ENCODE data around the gene NCAN.

Gene NCAN

DNA sequence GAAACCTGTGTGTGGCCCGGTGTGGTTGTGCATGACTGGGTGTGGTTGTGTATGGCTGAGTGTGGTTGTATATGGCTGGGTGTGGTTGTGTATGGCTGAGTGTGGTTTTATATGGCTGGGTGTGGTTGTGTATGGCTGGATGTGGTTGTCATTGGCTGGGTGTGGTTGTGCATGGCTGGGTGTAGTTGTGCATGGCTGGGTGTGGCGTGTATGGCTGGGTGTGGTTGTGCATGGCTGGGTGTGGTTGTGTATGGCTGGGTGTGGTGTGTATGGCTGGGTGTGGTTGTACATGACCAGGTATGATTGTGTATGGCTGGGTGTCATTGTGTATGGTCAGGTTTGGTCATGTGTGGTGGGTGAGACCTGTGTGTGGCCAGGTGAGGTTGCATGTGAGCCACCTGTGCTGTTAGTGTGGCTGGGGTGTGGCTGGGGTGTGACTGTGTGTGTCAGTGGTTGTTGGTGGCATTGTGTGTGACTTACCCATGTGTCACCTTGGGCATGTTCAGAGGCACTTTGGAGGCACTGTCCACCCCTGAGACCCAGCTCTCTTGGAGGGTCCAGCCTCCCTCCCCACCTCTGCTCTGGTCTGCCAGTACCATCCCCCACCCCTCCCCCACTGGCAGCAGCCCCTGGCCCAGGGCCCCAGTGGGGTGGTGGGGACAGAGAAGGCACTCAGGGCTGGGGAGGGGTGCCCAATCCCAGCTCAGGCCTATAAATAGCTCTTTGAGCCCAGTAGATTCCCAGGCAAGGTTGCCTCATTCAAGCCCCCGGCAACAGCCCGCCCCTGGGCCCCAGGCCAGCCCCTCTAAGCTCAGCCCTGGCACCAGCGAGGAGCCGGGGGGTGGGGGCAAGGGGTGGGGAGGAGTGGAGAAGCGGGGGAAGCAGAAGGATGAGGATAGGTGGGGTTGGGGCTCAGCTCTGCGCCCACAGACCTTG is 3.9 kb upstream of the NCAN start:
- TF ChIP-seq, protein P1, sequence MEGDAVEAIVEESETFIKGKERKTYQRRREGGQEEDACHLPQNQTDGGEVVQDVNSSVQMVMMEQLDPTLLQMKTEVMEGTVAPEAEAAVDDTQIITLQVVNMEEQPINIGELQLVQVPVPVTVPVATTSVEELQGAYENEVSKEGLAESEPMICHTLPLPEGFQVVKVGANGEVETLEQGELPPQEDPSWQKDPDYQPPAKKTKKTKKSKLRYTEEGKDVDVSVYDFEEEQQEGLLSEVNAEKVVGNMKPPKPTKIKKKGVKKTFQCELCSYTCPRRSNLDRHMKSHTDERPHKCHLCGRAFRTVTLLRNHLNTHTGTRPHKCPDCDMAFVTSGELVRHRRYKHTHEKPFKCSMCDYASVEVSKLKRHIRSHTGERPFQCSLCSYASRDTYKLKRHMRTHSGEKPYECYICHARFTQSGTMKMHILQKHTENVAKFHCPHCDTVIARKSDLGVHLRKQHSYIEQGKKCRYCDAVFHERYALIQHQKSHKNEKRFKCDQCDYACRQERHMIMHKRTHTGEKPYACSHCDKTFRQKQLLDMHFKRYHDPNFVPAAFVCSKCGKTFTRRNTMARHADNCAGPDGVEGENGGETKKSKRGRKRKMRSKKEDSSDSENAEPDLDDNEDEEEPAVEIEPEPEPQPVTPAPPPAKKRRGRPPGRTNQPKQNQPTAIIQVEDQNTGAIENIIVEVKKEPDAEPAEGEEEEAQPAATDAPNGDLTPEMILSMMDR (IDR thresholded peaks at IDR 0.05; ENCODE audit: borderline replicate concordance, insufficient read depth, low read depth, low read length) = no peak
- H3K4me3 ChIP-seq (ENCODE audit: low read depth, low read length) = no peak overlapping the region

DNA sequence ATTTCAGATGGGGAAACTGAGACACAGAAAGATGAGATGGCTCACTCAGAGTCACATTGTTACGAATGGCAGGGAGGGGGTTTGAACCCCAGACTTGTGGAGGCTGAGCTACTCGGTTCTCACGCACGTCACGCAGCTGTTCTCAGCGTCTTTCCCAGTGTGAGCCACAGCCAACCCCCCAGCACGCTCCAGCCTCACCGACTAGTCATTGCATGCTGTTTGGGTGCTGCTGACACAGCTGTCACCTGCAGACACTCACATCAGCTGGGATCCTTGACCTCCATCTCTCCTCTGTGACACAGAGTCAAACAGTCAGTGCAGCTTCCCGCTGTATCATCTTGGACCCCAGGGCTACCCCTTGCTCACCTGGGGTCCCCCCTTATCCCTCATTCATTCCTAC is 2.4 kb upstream of the NCAN start:
- TF ChIP-seq, protein P1 (IDR thresholded peaks at IDR 0.05; ENCODE audit: borderline replicate concordance, insufficient read depth, low read depth, low read length) = no peak
- H3K4me3 ChIP-seq (ENCODE audit: low read depth, low read length) = no peak overlapping the region

DNA sequence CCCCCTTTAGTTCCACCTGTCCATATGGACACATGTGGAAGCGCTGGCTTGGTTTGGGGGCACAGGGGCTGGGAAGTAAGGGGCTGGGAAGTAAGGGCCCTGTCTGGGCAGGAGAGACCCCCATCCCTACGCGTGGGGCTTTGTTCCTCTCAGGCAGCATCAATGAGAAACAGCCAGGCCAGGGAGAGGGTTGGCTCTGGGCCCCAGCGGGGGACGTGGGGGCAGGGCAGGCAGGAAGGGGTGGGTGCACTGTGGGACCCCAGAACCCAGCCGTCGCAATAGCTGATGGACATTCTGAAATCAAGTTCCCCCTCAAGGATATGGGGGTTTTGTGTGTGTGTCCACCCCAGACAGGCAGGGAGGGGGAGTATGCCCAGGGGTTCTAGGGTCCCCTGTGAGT is 1.2 kb downstream of the NCAN start:
- H3K4me3 ChIP-seq (ENCODE audit: low read depth, low read length) = no peak overlapping the region
- TF ChIP-seq, protein P1 (IDR thresholded peaks at IDR 0.05; ENCODE audit: borderline replicate concordance, insufficient read depth, low read depth, low read length) = no peak

DNA sequence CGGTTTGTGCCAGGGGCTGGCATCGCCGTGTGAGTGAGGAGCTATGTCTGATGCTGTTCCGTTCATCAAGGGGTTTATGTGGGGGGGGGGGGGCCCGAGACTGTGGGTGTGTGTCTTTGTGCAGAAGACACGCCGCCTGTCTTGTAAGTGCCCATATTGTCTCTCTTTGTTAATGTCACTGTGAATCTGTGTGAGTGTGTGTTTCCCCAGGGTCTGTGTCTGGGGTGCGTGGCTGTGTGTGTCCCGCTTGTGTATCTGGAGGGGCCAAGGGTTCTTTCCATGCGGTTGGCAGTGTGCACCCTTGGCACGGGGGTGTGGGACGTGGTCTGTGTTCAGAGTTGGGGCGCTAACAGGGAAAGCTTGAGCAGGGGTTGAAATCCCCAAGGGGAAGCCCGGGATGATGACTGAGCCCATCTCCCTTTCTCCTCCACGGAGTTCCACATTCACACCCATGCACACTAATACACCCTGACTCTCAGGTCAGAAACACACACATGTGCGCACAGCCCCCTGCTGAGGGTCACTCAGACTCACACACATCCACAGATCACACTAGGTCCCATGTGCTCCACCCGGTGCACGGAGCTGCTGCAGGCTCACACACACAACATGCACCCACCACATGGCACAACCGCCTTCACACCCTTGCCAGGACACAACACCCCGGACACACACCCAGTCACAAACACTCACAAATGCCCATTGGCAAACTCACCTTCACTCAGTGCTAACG is 1.8 kb downstream of the NCAN start:
- H3K4me3 ChIP-seq (ENCODE audit: low read depth, low read length) = no peak overlapping the region
- TF ChIP-seq, protein P1 (IDR thresholded peaks at IDR 0.05; ENCODE audit: borderline replicate concordance, insufficient read depth, low read depth, low read length) = no peak

DNA sequence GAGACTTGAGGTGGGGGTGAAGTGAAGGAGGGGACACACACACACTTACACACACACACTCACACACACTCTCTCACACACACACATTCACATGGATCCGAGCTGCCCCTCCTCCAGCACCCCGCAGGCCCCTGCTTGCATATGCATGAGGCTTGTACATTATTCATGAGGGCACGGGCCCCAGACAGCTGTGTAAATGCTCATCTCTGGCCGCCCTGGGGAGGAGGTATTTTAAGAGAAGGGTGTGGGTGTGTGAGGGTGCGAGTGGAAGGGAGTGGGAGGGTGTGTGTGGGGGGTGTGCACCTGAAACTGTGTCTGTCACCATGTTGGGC is 2.4 kb downstream of the NCAN start:
- TF ChIP-seq, protein P1 (IDR thresholded peaks at IDR 0.05; ENCODE audit: borderline replicate concordance, insufficient read depth, low read depth, low read length) = no peak

DNA sequence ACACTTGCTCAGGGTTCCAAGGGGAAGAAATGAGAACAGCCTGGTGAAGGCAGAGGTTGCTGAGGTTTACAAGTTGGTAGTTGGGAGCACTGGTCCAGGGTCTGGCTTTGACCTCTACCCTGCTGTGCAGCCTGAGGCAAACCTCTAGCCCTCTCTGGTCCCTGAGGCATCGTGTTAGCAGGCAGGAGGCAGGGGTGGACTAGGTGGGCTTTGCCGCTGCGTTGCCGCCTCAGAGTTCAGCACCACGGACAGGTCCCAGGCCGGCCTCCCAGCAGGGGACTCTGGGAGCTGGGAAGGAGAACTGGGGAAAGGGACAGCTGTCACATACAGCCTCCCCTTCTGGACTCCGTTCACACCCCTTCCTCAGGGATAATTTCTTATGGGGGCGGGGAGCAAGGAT is 3.1 kb downstream of the NCAN start:
- H3K4me3 ChIP-seq (ENCODE audit: low read depth, low read length) = no peak overlapping the region
- TF ChIP-seq, protein P1 (IDR thresholded peaks at IDR 0.05; ENCODE audit: borderline replicate concordance, insufficient read depth, low read depth, low read length) = no peak

More for the DNA sequence above, 2.4 kb downstream of the NCAN start:
- H3K4me3 ChIP-seq (ENCODE audit: low read depth, low read length) = no peak overlapping the region
